Heart left ventricle (tissue), 16 donors: ENCODE data around the gene MAPK8IP1. TPM values are rescaled to one million over a fixed set of nuclear protein-coding genes. Genes with fewer than 3 reads are reported as not detected.

Experiments used
- ATAC-seq, 4 donors: fragments of 200-7000 bp; cut with Tn5 transposase; one replicate each; pipeline ENCODE4 v1.9.1; 2020 to 2022; ENCODE audit warnings: moderate library complexity in 4 of 4, mild to moderate bottlenecking in 3 of 4, moderate number of reproducible peaks in 1 of 4
- DNase-seq, 5 donors: peaks; one replicate each; pipeline ENCODE4 v3.0.0-alpha.2; 2020
- H3K27ac ChIP-seq, 12 donors: fragments of 200-600 bp; sonication (generic) in 4 of 12; one replicate each; pipeline versions ENCODE4 v1.5.0 to v1.8.0; 2016 to 2022; ENCODE audit warnings: mild to moderate bottlenecking in 2 of 12
- H3K27me3 ChIP-seq, 9 donors: fragments of 200-600 bp; sonication (generic) in 2 of 9; one replicate each; pipeline versions ENCODE4 v1.5.1 to v1.8.0; 2016 to 2022; ENCODE audit warnings: mild to moderate bottlenecking in 3 of 9
- H3K36me3 ChIP-seq, 9 donors: fragments of 200-600 bp; sonication (generic) in 2 of 9; one replicate each; pipeline versions ENCODE4 v1.5.0 to v1.8.0; 2018 to 2022; ENCODE audit warnings: mild to moderate bottlenecking in 2 of 9
- H3K4me1 ChIP-seq, 12 donors: fragments of 200-600 bp; sonication (generic) in 4 of 12; one replicate each; pipeline versions ENCODE4 v1.5.0 to v1.8.0; 2016 to 2022; ENCODE audit warnings: mild to moderate bottlenecking in 3 of 12
- H3K4me3 ChIP-seq, 12 donors: fragments of 200-600 bp; sonication (generic) in 4 of 12; one replicate each; pipeline versions ENCODE4 v1.5.0 to v1.8.0; 2017 to 2022; ENCODE audit warnings: mild to moderate bottlenecking in 9 of 12, moderate library complexity in 4 of 12
- H3K9me3 ChIP-seq, 12 donors: fragments of 200-600 bp; sonication (generic) in 4 of 12; one replicate each; pipeline versions ENCODE4 v1.5.0 to v1.8.0; 2016 to 2022; ENCODE audit warnings: mild to moderate bottlenecking in 1 of 12
- CTCF ChIP-seq, 12 donors: fragments of 200-600 bp; sonication (generic) in 4 of 12; IDR thresholded peaks; one replicate each; pipeline versions ENCODE4 v1.5.0 to v1.8.0; 2018 to 2022; ENCODE audit warnings: antibody characterized with exemption in 12 of 12, mild to moderate bottlenecking in 5 of 12
- POLR2A ChIP-seq, 2 donors: fragments of 450-650 bp; IDR thresholded peaks; one replicate each; pipeline ENCODE4 v1.6.1; 2017; ENCODE audit warnings: antibody characterized with exemption in 2 of 2, mild to moderate bottlenecking in 2 of 2, moderate library complexity in 2 of 2
- WGBS, 4 donors: extraction: QIAGEN DNeasy Blood & Tissue Kit in 2 of 4; methylation state at CpG; one replicate each; pipeline versions ENCODE4 v1.1.5 to v1.1.7; 2013 to 2018; 5-methylcytosine and 5-hydroxymethylcytosine counted together
- intact Hi-C, 10 donors: fragments of 100-400 bp; cut with DNase I; formaldehyde crosslinking; loops; one replicate each; pipeline versions ENCODE4 v1.11.1 to v1.14.2; 2022
- polyA plus RNA-seq, 2 donors: library from polyadenylated mRNA; stranded (reverse); fragments of 200-250 nt; gene quantifications; one replicate each; pipeline ENCODE4 v1.2.3, GENCODE V29; 2013
- total RNA-seq, 9 donors: library from RNA; depleted of rRNA in 2 of 9; stranded (reverse); fragments of >200 nt in 2 of 9; fragmentation: NEBNext Ultra II Directional in 3 of 9; extraction: Animal tissue kit (Norgen Biotek cat#: 25700) in 3 of 9; gene quantifications; one replicate each; pipeline versions ENCODE4 v1.1.0 to v1.2.4, GENCODE V29; 2016 to 2023
- donor health status: ischemic (EF 13 %, LVEDD 7.1; RV severe dilation, severe dysfunction).
- donor health status: healthy with polysubstance abuse.
- donor health status: DM: no; HTN: yes; CAD: no.
- donor health status: DM: no; HTN: no; CAD: no.
- donor health status: ischemic (EF 25% LVEDD 6.9; RV normal size, moderate dysfunction).
- donor health status: ischemic (EF 25% LVEDD 5.7; RV mildly dilated, moderate dysfunction).
- donor health status: healthy.
- donor health status: DM: yes; HTN: yes; CAD: no.
- donor health status: ischemic (EF 35%, LVEDD 5.7; RV mildly dilated, moderate dysfunction).
- donor health status: nonischemic (EF 11% LVEDD 7.7; RV severe dilation, severe dysfunction).
- donor health status: DM: yes; HTN: yes; CAD: no.
- donor health status: PGD.
- donor health status: ischemic (EF 29% LVEDD 5.4; RV normal size, mild dysfunction).
- donor health status: nonischemic (EF 23%, LVEDD 6.1; RV moderate dilation, normal function).

MAPK8IP1 gene
- total and polyA plus RNA-seq, 11 donors, result 2.4 to 8.0 (median 7.3) TPM

- Histone ChIP-seq H3K36me3 (peaks cover 0 to 57% (median 53%) of the 10 kb centered on the region in 9 donors), H3K9me3 (no peaks in the 10 kb centered on the region), H3K27ac (no peak overlapping the region), H3K4me1 (peaks cover 0 to 40% (median 23%) of the 10 kb centered on the region in 12 donors), H3K27me3 (no peaks in the 10 kb centered on the region), H3K4me3 (no peak overlapping the region)
- intact Hi-C loops, result loop anchor here in 5 of 10 donors (5.0 to 10.0 kb wide), 2 partner anchors 51 to 68 kb away; partner anchors contain the start of gene CRY2 (in 3 of the 5)
- 76 to 83% (median 79%) methylated on average over 2 to 13 of the region's 13 CpGs for WGBS, 4 donors
- no peak for ATAC-seq
- peak in 2 of 5 donors; percentile 24 to 33 for DNase-seq
- TF ChIP-seq CTCF (IDR thresholded peaks at IDR 0.05) (no peak), POLR2A (IDR thresholded peaks at IDR 0.05) (no peak)
Measured at GRCh38 chr11:45915446-45915845, 30.0 kb downstream of the MAPK8IP1 start.

GRCh38 chr11:45917286-45917622 is 31.8 kb downstream of the MAPK8IP1 start:
- ATAC-seq (no peak), DNase-seq (peak in 1 of 5 donors; percentile 51)
- intact Hi-C loops, result loop anchor here in 6 of 10 donors (1.0 to 10.0 kb wide), 3 partner anchors 52 to 70 kb away; partner anchors contain the start of gene CRY2 (in 4 of the 6)
- peaks cover 2 to 12% (median 6%) of the 10 kb centered on the region in 9 donors for H3K27me3 ChIP-seq
- TF ChIP-seq CTCF (IDR thresholded peaks at IDR 0.05), result no peak
- no peak for TF ChIP-seq POLR2A (IDR thresholded peaks at IDR 0.05)
- H3K36me3 ChIP-seq, result peaks cover 0 to 39% (median 37%) of the 10 kb centered on the region in 9 donors
- WGBS, 4 donors, result 3 to 7% (median 5%) methylated on average over 12 to 16 of the region's 16 CpGs
- peak overlapping the region; percentile 77 to 97 (median 90) for H3K27ac ChIP-seq
- no peaks in the 10 kb centered on the region for H3K9me3 ChIP-seq
- H3K4me3 ChIP-seq, result peak overlapping the region; percentile 75 to 100 (median 94)
- peaks cover 3 to 52% (median 28%) of the 10 kb centered on the region in 12 donors for H3K4me1 ChIP-seq

DNA sequence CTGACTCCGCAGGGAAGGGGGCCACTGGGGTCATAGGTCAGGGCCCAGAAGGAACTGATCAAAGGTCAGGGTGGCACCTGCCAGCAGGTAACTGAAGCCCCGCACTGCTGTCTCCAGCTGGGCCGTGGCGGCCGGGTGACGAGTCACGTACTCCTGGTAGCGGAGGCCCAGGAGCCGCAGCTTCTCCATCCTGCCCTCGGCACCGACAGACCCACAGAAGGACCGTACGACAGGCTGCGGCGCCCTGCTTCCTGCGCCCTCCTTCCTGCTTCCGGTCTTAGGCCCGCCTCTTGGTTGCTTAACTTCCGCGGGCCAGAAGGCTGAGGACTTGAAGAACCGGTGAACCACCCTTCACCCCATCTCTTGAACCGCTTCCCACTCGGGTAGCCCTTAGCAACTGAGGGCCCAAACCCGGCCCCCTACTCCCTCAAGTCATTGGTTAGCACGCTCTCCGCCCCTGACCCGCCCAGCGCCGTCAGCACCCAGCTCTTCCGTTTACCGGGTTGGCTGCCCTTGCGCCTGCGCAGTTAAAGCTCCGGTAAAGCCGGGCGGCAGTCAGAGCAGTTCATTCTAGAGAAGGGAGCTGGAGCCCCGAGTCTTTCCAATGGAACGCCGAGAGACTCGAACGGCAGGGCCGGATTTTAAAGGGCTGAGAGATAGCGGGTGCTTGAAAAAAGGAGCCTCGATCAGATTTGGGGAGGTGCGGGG is 32.3 kb downstream of the MAPK8IP1 start, which contains the start of gene PEX16:
Gene PEX16, minus strand, starts transcription at position 255 of the 708 bp plus-strand sequence. Its CDS starts 66 bp downstream, at position 189.
- ATAC-seq, result peak; percentile 91 to 95 (median 94)
- 0 to 1% (median 0%) methylated on average over 21 to 45 of the region's 45 CpGs for WGBS, 4 donors
- intact Hi-C loops, result loop anchor here in 8 of 10 donors (1.0 to 10.0 kb wide), 4 partner anchors 53 to 71 kb away; partner anchors contain the start of gene CRY2 (in 6 of the 8)
- Histone ChIP-seq H3K27ac (peak within 1 kb of the TSS; percentile 77 to 97 (median 90)), H3K27me3 (peaks cover 7 to 17% (median 10%) of the 10 kb centered on the region in 9 donors), H3K4me1 (peaks cover 3 to 57% (median 31%) of the 10 kb centered on the region in 12 donors), H3K9me3 (no peaks in the 10 kb centered on the region), H3K36me3 (peaks cover 0 to 33% (median 33%) of the 10 kb centered on the region in 9 donors), H3K4me3 (peak within 1 kb of the TSS; percentile 75 to 100 (median 94))
- peak; percentile 97 to 99 (median 98) for DNase-seq
- TF ChIP-seq POLR2A (IDR thresholded peaks at IDR 0.05), result peak in 1 of 2 donors; percentile 87
- no peak for TF ChIP-seq CTCF (IDR thresholded peaks at IDR 0.05)
